Hepatocyte (in vitro differentiated cells): ENCODE data around the gene LIN9. TPM values are rescaled to one million over a fixed set of nuclear protein-coding genes. Genes with fewer than 3 reads are reported as not detected.
A peak's percentile ranks its signal among the peaks of the same experiment; 100 is the strongest.

Source experiments
- DNase-seq: peaks from one replicate; pipeline ENCODE4 v3.0.0-alpha.2; 2016; ENCODE audit warnings: low spot score
- H2AFZ ChIP-seq: fragments of 200-600 bp; sonication (generic); 2 replicates; pipeline ENCODE4 v1.6.0; 2016; ENCODE audit warnings: antibody characterized with exemption, mild to moderate bottlenecking
- H3K27ac ChIP-seq: fragments of 200-600 bp; sonication (generic); 2 replicates; pipeline ENCODE4 v1.5.1; 2016; ENCODE audit warnings: mild to moderate bottlenecking
- H3K27me3 ChIP-seq: fragments of 200-600 bp; sonication (generic); 2 replicates; pipeline ENCODE4 v1.6.1; 2016
- H3K36me3 ChIP-seq: fragments of 200-600 bp; sonication (generic); replicated peaks from 2 replicates; pipeline ENCODE4 v1.5.1; 2016; ENCODE audit warnings: low read depth; ENCODE audit not compliant: insufficient read depth
- H3K4me1 ChIP-seq: fragments of 200-600 bp; sonication (generic); 2 replicates; pipeline ENCODE4 v1.5.1; 2016; ENCODE audit warnings: mild to moderate bottlenecking, moderate library complexity; ENCODE audit not compliant: insufficient read depth
- H3K4me2 ChIP-seq: fragments of 200-600 bp; sonication (generic); 2 replicates; pipeline ENCODE4 v1.6.0; 2016
- H3K4me3 ChIP-seq: fragments of 200-600 bp; sonication (generic); 2 replicates; pipeline ENCODE4 v1.5.1; 2016; ENCODE audit warnings: mild to moderate bottlenecking
- H3K79me2 ChIP-seq: fragments of 200-600 bp; sonication (generic); 2 replicates; pipeline ENCODE4 v1.6.0; 2017; ENCODE audit warnings: mild to moderate bottlenecking
- H3K9me2 ChIP-seq: fragments of 200-600 bp; sonication (generic); replicated peaks from 2 replicates; pipeline ENCODE4 v1.6.0; 2017; ENCODE audit warnings: mild to moderate bottlenecking; ENCODE audit not compliant: insufficient read depth
- H3K9me3 ChIP-seq: fragments of 200-600 bp; sonication (generic); 2 replicates; pipeline ENCODE4 v1.5.1; 2016; ENCODE audit warnings: low read depth, mild to moderate bottlenecking
- H4K20me1 ChIP-seq: fragments of 200-600 bp; sonication (generic); 2 replicates; pipeline ENCODE4 v1.6.0; 2016; ENCODE audit warnings: mild to moderate bottlenecking; ENCODE audit not compliant: insufficient read depth, poor library complexity, severe bottlenecking
- EZH2 ChIP-seq: fragments of 200-600 bp; sonication (generic); IDR thresholded peaks from 2 replicates; pipeline ENCODE4 v1.6.1; 2016; ENCODE audit warnings: antibody characterized with exemption, mild to moderate bottlenecking, borderline replicate concordance
- EZH2phosphoT487 ChIP-seq: fragments of 200-600 bp; sonication (generic); IDR thresholded peaks from one replicate; pipeline ENCODE4 v1.6.1; 2018; ENCODE audit warnings: antibody characterized with exemption, mild to moderate bottlenecking, low read depth, moderate library complexity; ENCODE audit not compliant: unreplicated experiment, severe bottlenecking
- WGBS: methylation state at CpG from one replicate; pipeline ENCODE4 v1.1.6; 2016; ENCODE audit warnings: low lambda C conversion rate; ENCODE audit errors: missing lambda C conversion rate; 5-methylcytosine and 5-hydroxymethylcytosine counted together
- polyA plus RNA-seq: library from polyadenylated mRNA; unstranded; fragments of >200 nt; fragmentation: Nextera tagmentation; extraction: Ambion mirVana; gene quantifications from 2 replicates; pipeline ENCODE4 v1.2.1, GENCODE V29; 2016
- total RNA-seq: library from RNA; depleted of rRNA; stranded (reverse); fragments of >200 nt; gene quantifications from 2 replicates; pipeline ENCODE4 v1.2.3, GENCODE V29; 2014
- TF ChIP-seq, protein P1 (sequence below): fragments of 200-600 bp; sonication (generic); IDR thresholded peaks from 2 replicates; pipeline ENCODE4 v1.5.1; 2016; ENCODE audit warnings: antibody characterized with exemption, mild to moderate bottlenecking; ENCODE audit not compliant: poor library complexity

The LIN9 gene
- total and polyA plus RNA-seq, 2 experiments from 2014 or later, result 2.9 to 6.2 TPM

DNA sequence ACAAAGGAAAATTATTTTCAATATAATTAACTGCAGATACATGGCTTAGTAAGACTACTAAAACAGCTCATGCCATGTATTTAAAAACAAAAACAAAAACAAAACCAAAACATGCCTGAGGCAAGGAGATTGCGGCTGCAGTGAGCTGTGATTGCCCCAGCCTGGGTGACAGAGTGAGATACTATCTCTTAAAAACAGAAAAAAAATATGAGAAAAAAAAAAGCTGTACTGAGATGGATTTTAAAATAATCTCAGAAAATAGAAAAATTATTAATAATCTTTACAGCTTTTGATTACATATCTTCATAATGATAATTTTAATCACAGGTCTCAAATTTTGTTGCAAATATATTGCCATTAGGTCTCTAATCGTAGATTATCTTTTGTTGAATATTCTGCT, 24.0 kb upstream of the LIN9 start:
- Histone ChIP-seq H2AFZ (peak overlapping the region; percentile 30), H3K27me3 (no peaks in the 10 kb centered on the region)

DNA sequence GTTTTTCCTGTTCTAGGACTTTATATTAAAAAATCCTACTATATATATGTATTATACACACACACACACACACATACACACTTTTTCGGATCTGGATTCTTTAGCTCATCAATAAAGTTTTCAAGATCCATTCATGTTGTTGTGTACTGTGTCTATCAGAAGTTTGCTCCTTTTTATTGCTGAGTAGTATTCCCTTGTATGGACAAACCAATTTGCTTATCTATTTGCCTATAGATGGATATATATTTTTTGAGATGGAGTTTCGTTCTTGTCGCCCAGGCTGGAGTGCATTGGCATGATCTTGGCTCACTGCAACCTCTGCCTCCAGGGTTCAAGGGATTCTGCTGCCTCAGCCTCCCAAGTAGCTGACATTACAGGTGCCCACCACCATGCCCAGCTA, 20.3 kb upstream of the LIN9 start:
- Histone ChIP-seq H2AFZ (no peak overlapping the region), H3K4me1 (no peaks in the 10 kb centered on the region), H3K36me3 (no peaks in the 10 kb centered on the region), H3K9me3 (no peaks in the 10 kb centered on the region), H3K9me2 (no peaks in the 10 kb centered on the region), H4K20me1 (no peaks in the 10 kb centered on the region), H3K27ac (no peak overlapping the region), H3K4me2 (no peak overlapping the region), H3K27me3 (no peaks in the 10 kb centered on the region), H3K4me3 (no peak overlapping the region), H3K79me2 (no peaks in the 10 kb centered on the region)
- WGBS, result 87% methylated on average over 3 of the region's 3 CpGs
- DNase-seq, result no peak
- no peak for TF ChIP-seq EZH2phosphoT487
- no peak for TF ChIP-seq EZH2
- TF ChIP-seq, protein P1, sequence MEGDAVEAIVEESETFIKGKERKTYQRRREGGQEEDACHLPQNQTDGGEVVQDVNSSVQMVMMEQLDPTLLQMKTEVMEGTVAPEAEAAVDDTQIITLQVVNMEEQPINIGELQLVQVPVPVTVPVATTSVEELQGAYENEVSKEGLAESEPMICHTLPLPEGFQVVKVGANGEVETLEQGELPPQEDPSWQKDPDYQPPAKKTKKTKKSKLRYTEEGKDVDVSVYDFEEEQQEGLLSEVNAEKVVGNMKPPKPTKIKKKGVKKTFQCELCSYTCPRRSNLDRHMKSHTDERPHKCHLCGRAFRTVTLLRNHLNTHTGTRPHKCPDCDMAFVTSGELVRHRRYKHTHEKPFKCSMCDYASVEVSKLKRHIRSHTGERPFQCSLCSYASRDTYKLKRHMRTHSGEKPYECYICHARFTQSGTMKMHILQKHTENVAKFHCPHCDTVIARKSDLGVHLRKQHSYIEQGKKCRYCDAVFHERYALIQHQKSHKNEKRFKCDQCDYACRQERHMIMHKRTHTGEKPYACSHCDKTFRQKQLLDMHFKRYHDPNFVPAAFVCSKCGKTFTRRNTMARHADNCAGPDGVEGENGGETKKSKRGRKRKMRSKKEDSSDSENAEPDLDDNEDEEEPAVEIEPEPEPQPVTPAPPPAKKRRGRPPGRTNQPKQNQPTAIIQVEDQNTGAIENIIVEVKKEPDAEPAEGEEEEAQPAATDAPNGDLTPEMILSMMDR, result no peak

More for the DNA sequence above, 24.0 kb upstream of the LIN9 start:
- no peak for DNase-seq
- H3K9me2 ChIP-seq, result no peaks in the 10 kb centered on the region
- 40% methylated on average over 2 of the region's 2 CpGs for WGBS
- H3K4me1 ChIP-seq, result no peaks in the 10 kb centered on the region
- peak overlapping the region; percentile 63 for H3K4me2 ChIP-seq
- no peak overlapping the region for H3K27ac ChIP-seq
- H3K4me3 ChIP-seq, result no peak overlapping the region
- H3K9me3 ChIP-seq, result no peaks in the 10 kb centered on the region
- H3K36me3 ChIP-seq, result no peaks in the 10 kb centered on the region
- H4K20me1 ChIP-seq, result no peaks in the 10 kb centered on the region
- H3K79me2 ChIP-seq, result no peaks in the 10 kb centered on the region
- TF ChIP-seq EZH2phosphoT487, result no peak
- no peak for TF ChIP-seq EZH2
- TF ChIP-seq, protein P1, result no peak

DNA sequence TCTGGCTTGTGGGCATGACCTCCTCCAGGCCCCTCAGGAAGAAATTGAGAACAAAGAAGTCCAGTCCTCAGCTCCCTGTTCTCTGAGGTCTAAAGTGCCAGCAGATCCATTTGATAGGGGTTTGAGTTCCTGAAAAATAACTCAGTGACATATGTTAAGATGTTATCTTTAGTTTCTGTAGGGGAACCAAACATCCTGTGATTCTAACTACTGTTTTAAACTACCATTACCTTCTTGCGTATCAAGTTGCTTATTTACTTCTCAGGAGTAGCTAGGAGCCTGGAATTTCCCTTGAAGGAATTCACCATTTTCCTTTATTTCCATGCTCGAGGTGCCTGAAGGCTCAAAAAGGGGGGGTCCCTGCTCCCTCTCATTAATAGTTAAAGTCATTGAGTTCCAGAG, 18.8 kb upstream of the LIN9 start:
- H3K4me3 ChIP-seq, result no peak overlapping the region
- 65% methylated on average over 2 of the region's 2 CpGs for WGBS

More for the DNA sequence above, 18.8 kb upstream of the LIN9 start:
- Histone ChIP-seq H3K27me3 (no peaks in the 10 kb centered on the region), H3K79me2 (no peaks in the 10 kb centered on the region), H2AFZ (no peak overlapping the region), H4K20me1 (no peaks in the 10 kb centered on the region), H3K4me2 (no peak overlapping the region), H3K9me2 (no peaks in the 10 kb centered on the region), H3K36me3 (no peaks in the 10 kb centered on the region), H3K9me3 (no peaks in the 10 kb centered on the region), H3K4me1 (no peaks in the 10 kb centered on the region), H3K27ac (no peak overlapping the region)
- TF ChIP-seq EZH2phosphoT487 (no peak), EZH2 (no peak)
- TF ChIP-seq, protein P1, result no peak
- no peak for DNase-seq
